Measurements from ENCODE around the gene SEMA5A. TPM values are rescaled to one million over a fixed set of nuclear protein-coding genes. Genes with fewer than 3 reads are reported as not detected.

SEMA5A gene
- total and polyA plus RNA-seq, 2 of the 8 experiments (the other 6 are each of a cell fraction or from before 2014, with no cell fraction given): 5.3 to 8.9 TPM

DNA sequence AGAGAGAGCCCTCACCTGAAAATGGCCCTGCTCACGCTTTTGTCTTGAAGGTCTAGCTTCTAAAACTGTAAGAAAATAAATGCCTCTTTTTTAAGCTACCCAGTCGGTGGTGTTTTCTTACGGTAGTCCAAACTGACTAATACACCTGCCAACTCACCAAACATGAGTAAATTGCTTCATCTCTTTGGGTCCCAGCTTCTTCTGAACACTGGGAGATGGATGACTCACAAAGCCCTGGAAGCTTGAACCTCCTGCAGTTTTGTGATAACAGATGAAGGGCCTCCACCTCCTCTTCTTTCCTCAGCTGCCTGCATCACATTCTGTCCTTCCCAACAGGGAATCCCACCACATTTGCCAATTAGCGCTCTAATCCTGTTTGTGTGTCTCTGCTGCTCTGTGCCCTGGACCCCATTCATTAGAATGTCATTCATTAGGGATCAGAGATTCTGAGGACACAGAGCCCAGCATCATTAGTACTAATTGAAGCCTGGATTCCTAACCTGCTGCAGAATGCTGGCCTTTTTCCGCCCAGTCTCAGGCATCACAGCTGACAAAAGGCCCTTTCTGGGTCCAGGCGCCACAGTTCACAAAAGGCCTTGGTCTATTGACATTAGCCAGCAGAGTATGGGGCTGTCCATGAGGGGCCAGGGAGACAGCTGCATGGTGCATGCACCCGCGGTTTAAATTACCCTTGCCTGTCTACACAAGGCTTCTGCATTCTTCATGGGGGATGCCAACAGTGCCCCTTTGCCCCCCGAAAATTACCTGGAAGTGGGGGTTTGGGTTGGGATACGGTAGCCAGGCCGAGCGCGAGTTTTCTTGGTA lies 349.3 kb downstream of the SEMA5A start:
- Histone ChIP-seq H2BK12ac (ENCODE audit: low read depth, low read length) (no peak overlapping the region), H3K4me3 (ENCODE audit: extremely low read depth in 1 of 4, insufficient read depth in 2 of 4, low read depth in 3 of 4, low read length in 4 of 4) (no peak overlapping the region), H3K56ac (replicated peaks; ENCODE audit: insufficient read length, low read depth, low read length) (no peak overlapping the region), H4K5ac (ENCODE audit: insufficient read length, low read depth, low read length) (no peak overlapping the region), H2BK120ac (replicated peaks; ENCODE audit: low read depth, low read length) (no peak overlapping the region), H3K23me2 (ENCODE audit: low read depth, low read length) (no peaks in the 10 kb centered on the region), H2BK20ac (ENCODE audit: low read length) (no peak overlapping the region), H3K23ac (ENCODE audit: insufficient read length) (no peak overlapping the region), H4K91ac (replicated peaks; ENCODE audit: insufficient read length, low read length) (no peak overlapping the region), H3K18ac (ENCODE audit: extremely low read depth, low read length) (no peak overlapping the region), H3K27me3 (replicated peaks in 1 of 4; ENCODE audit: control insufficient read depth in 3 of 4, extremely low read depth in 1 of 4, insufficient read depth in 3 of 4, low read length in 3 of 4) (no peaks in the 10 kb centered on the region), H3K4me1 (replicated peaks in 1 of 4; ENCODE audit: control insufficient read depth in 3 of 4, insufficient read depth in 4 of 4, low read length in 3 of 4) (peaks cover 0 to 3% (median 0%) of the 10 kb centered on the region in 4 experiments; a peak in 2 of 7 replicates), H2AFZ (ENCODE audit: low read length) (no peak overlapping the region), H3K79me1 (ENCODE audit: low read depth, low read length) (no peaks in the 10 kb centered on the region), H3K79me2 (ENCODE audit: control insufficient read depth in 1 of 2, insufficient read depth in 2 of 2, low read length in 2 of 2) (no peaks in the 10 kb centered on the region), H3K36me3 (ENCODE audit: control insufficient read depth in 2 of 4, insufficient read depth in 4 of 4, low read length in 3 of 4) (no peaks in the 10 kb centered on the region), H3K4ac (replicated peaks; ENCODE audit: insufficient read length, low read depth, low read length) (no peak overlapping the region), H2AK5ac (ENCODE audit: low read depth, low read length) (no peak overlapping the region), H2BK15ac (ENCODE audit: low read length) (no peak overlapping the region), H3K4me2 (ENCODE audit: insufficient read depth in 1 of 2, low read depth in 2 of 2, low read length in 2 of 2) (no peak overlapping the region), H3K27ac (ENCODE audit: low read depth, low read length) (no peak overlapping the region), H3K9ac (replicated peaks in 1 of 4; ENCODE audit: extremely low read depth in 1 of 4, low read depth in 3 of 4, low read length in 3 of 4) (no peak overlapping the region), H3K14ac (ENCODE audit: insufficient read length) (no peak overlapping the region), H4K20me1 (replicated peaks in 1 of 2; ENCODE audit: control insufficient read depth in 1 of 2, insufficient read depth in 2 of 2, low read length in 2 of 2) (no peaks in the 10 kb centered on the region), H2BK5ac (ENCODE audit: low read depth, low read length) (no peak overlapping the region), H4K8ac (ENCODE audit: extremely low read depth, insufficient read depth, low read length) (no peak overlapping the region), H3K9me3 (ENCODE audit: insufficient read depth in 2 of 2, low read depth in 1 of 2, low read length in 1 of 2) (no peaks in the 10 kb centered on the region)
- POLR2A ChIA-PET (ENCODE audit: partially characterized antibody): no interaction called here
- CTCF ChIA-PET (ENCODE audit: partially characterized antibody): interaction anchor here (0.6 to 1.5 kb wide), 3 partner anchors 8 to 620 kb away, joined by 3 read pairs; no protein-coding TSS in a partner anchor
- no peak for DNase-seq (ENCODE audit: low read depth in 1 of 2, low spot score in 2 of 2)
- WGBS, 2 experiments (ENCODE audit: extremely low coverage in 1 of 2, insufficient coverage in 1 of 2, insufficient read length in 1 of 2, insufficient replicate concordance in 2 of 2, low coverage in 1 of 2, low lambda C conversion rate in 2 of 2, missing lambda C conversion rate in 1 of 2): 91% methylated on average over 13 of the region's 13 CpGs; no CpG with 5 or more reads in 1 of the 2 experiments
- no peak for FAIRE-seq
- TF ChIP-seq, protein P1, sequence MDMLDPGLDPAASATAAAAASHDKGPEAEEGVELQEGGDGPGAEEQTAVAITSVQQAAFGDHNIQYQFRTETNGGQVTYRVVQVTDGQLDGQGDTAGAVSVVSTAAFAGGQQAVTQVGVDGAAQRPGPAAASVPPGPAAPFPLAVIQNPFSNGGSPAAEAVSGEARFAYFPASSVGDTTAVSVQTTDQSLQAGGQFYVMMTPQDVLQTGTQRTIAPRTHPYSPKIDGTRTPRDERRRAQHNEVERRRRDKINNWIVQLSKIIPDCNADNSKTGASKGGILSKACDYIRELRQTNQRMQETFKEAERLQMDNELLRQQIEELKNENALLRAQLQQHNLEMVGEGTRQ (IDR thresholded peaks at IDR 0.05; ENCODE audit: low read length): no peak
- TF ChIP-seq BCL11A (IDR thresholded peaks at IDR 0.05; ENCODE audit: low read depth in 2 of 2, low read length in 2 of 2) (no peak), CBX8 (IDR thresholded peaks at IDR 0.05; ENCODE audit: borderline replicate concordance, low read depth, low read length) (no peak), TAF1 (IDR thresholded peaks at IDR 0.05; ENCODE audit: low read depth, low read length) (no peak), SAP30 (IDR thresholded peaks at IDR 0.05; ENCODE audit: insufficient read depth, insufficient replicate concordance, low read length) (no peak), HDAC6 (IDR thresholded peaks at IDR 0.05; ENCODE audit: low read depth, low read length) (no peak), SUZ12 (IDR thresholded peaks at IDR 0.05; ENCODE audit: low read length) (no peak), POLR2AphosphoS5 (IDR thresholded peaks at IDR 0.05; ENCODE audit: low read depth, low read length) (no peak), KDM5A (IDR thresholded peaks at IDR 0.05; ENCODE audit: low read length) (no peak), SIRT6 (IDR thresholded peaks at IDR 0.05; ENCODE audit: low read length) (no peak), SRF (IDR thresholded peaks at IDR 0.05; ENCODE audit: low read depth, low read length) (no peak), FOSL1 (IDR thresholded peaks at IDR 0.05; ENCODE audit: insufficient read depth, low read depth, low read length) (no peak)

All from H1 (cell line).